ENCODE measurements around the gene ZNRF1.

ZNRF1 gene

DNA sequence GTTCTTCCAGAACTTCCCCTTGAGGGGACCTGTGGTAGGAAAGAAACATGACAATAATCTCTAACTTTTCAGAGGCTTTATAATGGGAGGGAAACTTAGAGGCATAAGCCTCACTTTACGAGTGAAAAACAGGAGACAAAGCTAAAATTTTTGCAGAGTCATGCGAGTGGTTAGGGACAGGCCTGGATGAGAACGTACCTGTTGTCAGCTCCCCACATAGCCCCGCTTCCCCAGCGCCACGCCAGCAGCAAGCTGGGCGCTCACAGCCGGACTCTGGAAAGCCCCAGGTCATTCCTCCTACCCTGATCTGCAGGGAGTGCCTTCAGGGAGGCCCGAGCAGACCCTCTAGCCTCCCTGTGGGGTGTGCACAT is 64.1 kb downstream of the ZNRF1 start:
- no peak for DNase-seq

DNA sequence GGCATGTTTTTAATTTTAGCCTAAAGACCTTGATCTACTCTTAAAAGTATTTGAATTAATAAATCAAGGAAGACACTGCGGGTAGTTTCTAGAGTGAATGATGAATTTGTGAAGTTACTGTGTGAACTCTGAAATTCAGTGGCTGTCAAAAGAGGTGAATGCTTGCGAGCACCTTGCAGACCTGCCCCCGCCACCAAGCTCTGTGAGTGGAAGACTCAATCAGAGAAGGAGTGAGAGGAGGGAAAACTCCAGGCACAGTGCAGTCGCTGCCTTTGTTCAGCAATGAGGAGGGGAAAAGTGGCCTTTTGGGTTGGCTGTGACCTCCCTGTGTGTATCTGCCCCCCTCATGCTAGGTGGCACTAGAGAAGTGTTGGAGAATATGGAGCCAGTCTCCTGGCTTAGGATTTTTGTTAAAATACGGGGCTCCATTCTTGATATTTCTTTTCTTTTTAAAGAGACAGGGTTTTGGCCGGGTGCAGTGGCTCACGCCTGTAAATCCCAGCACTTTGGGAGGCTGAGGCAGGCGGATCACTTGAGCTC is 64.8 kb downstream of the ZNRF1 start:
- no peak for DNase-seq

GRCh38 chr16:75064403-75065148 is 65.8 kb downstream of the ZNRF1 start:
- DNase-seq = peak; percentile 14

DNA sequence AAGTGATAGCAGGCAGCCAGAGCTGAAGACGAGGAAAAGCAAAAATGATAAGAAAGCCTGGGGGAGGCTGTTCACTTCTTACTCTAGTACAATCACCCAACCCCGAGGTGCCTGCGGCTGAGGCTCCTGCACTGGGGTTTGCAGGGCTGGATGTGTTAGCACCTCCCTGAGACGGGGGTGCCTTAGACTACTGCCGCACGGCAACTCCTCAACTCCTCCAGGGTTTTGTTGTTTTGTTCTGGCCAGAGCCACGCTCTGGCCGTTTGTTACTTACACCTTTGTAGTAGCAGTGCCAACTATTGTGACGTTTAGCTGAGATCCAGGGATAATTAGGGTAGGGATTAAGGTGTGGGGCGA is 66.3 kb downstream of the ZNRF1 start:
- DNase-seq = peak; percentile 18

GRCh38 chr16:75065521-75066149 is 66.8 kb downstream of the ZNRF1 start:
- DNase-seq = no peak

DNA sequence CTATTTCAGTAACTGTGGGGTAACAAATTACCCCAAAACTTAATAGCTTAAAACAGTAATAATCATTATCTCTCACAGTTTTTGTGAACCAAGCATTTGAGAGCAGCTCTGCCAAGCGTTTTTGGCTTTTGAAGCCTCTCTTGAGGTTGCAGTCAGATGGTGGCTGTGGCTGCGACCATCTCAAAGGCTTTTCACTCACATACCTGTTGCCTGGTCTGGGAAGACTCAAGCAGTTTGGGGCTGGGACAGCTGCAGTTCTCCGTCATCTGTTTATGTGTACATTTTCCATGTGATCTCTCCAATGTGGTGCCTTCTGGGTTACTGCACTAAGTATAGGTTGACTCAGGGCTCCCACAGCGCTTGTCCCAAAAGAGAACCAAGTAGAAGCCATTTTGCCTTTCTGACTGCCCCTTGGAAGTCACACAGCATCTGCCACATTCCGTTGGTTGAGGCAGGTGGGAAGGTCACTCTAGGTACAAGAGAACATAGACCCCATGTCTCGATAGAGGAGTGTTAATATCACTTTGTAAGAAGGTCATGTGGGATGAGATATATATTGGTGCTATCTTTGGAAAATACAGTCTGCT is 68.1 kb downstream of the ZNRF1 start:
- no peak for DNase-seq

DNA sequence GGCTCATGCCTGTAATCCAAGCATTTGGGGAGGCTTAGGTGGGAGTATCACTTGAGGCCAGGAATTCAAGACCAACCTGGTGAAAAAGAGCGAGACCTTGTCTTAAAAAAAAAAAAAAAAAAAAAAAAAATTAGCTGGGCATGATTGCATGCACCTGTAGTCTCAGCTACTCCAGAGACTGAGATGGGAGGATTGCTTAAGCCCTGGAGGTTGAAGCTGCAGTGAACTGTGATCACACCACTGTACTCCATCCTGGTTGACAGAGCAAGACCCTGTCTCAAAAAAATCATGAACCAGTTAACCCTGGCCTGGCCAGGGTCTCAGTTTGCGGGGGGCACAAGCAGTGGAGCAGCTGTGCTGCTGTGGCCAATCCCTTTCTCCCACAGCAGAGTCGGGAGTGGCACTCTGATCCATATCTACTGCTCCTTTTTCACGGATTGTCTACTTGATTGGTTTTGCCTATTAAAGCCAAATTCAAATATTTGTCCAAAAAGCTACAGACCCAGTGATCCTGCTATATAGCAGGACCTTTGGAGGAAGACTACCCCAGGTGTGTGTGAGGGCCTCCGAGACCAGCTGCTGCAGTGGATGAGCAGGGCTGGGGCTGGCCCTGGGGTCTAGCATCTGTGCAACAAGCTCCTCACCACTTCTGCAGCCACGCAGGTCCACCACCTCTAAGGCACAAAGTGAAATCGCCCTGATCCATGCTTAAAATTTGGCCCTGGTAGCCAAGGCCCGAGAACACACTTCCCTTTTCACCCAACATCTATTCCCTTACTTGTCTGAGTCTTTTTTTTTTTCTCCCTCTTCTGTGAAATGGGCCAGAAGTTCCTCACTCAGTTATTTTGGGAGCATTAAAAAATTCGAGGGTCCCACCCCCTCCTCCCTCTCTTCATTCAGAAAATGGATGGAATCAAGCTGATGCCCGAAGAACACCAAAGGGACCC is 69.5 kb downstream of the ZNRF1 start:
- no peak for DNase-seq

DNA sequence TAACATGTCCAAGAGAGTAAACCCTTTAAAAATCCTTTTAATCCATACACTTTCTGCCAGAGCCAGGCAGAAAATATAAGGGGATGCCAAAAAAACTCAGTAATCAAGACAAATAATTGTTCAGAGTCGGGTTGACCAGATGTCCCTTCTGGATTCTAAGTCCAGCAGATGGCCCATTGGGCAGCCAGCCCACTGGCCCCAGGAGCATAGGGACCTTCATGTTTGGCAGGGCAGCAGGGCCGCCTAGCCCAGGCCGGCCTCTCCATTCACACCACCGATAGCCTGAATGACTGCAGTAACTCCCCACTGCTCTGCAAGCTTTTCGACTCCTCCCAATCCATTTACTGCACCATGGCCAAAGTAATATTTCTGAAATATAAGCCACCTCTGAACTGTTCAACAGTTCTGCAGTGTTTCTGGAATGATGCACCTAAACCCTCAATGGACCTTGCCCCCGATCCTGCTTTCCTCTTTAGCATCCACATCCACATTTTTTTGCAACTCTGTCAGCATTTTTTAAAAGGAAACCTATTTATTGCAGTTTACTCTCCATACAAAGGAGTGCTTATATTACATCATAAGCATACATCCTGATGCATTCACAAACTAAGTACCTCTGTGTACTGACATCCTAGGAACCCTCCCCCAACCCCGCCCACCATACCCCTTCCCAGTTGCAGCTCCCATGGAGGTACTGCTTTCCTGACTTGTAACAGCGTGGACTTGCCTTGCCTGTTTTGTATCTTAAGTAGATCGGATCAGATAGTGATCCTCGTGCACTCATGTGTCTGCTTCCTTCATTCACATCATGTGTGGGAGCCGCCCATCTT is 71.4 kb downstream of the ZNRF1 start:
- DNase-seq = no peak

GRCh38 chr16:75071621-75072020 is 72.8 kb downstream of the ZNRF1 start:
- no peak for DNase-seq

- no peak for DNase-seq
Measured at GRCh38 chr16:75072239-75072947, 73.6 kb downstream of the ZNRF1 start.

GRCh38 chr16:75073545-75074303 is 74.9 kb downstream of the ZNRF1 start:
- DNase-seq = no peak

DNA sequence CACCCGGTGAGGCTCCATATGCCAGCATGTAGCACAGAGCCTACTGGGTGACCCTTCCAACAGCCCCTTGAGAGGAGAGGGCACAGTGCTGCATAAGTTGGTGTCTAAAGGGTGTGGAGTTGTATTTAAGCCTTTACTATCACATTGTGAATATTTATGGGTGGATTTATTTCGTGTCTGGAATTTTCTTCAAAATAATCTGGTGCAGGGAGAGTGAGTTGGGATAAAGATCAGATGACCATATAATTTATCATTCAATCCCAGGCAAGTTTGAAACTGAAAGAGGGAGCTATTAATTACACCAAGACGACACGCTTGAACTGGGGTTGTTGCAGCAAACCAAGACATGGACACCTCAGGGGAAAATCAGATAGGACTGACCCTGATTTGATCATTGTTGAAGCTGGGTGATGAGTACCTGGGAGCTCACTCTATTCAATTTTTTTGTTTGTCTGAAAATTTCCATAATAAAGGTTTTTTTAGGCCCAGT is 75.5 kb downstream of the ZNRF1 start:
- no peak for DNase-seq

DNA sequence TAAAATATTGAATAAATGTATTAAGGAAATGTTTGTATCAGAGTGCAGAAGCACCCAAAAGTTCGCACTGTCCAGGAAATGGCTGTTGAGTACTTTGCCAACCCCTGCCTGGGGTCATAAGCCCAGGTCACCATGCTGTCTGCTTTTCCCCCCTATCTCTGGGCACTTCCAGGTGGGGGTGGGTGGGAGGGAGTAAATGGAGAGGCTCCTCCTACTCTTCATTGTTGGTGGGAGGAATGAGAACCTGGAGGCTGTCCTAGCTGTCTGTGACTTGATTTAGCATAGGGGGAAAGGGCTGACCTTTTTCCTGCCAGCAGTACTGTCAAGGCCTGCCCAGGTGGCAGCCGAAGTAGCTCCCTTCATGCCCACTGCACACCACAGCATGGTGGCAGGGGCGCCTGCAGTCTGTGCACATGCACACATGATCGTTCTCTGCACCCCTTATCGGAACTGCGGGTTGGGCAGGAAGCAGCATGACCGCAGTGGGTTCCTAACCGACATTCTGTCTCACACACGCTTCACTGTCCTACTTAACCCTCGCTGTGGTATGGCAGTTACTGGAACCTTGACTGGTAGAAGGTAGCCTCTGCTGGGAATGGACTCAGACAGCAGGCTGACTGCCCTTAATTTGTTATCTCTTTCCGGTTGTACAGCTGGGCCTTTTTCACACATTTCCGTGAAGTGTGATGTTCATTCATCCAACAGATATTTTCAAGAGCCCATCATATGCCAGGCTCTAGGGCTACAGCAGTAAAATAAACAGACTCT is 76.3 kb downstream of the ZNRF1 start:
- peak; percentile 88 for DNase-seq

DNA sequence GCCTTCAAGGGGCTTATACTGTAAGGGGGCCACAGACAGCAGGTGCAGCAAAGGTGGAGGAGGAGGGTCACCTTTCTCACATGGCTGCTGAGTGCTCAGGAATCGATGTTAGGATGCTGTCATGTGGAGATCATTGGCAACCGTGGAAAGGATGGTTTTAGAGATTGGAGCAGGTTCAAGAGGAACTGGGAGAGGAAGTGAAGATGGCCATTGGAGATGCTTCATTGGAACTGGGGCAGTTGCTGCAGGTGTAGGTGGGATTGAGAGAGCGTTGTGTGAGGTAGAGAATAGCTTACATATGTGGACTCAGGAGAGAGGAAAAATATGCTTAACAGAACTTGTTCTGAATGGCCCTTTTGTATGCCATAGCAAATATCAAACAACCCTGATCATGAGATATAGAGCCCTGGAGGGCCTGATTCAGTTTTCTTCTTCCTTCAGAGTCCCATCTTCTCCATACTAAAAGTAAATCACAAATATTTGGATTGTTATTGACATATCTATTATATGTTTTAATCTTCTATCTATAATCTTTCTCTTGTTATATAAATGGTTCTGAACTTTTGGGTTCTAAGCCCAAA is 77.0 kb downstream of the ZNRF1 start:
- no peak for DNase-seq

GRCh38 chr16:75078886-75079285 is 80.1 kb downstream of the ZNRF1 start:
- DNase-seq = no peak

GRCh38 chr16:75079346-75079926 is 80.6 kb downstream of the ZNRF1 start:
- DNase-seq = no peak

- DNase-seq = no peak
Measured at GRCh38 chr16:75080205-75081029, 81.6 kb downstream of the ZNRF1 start.

All from CD4-positive, alpha-beta T cell treated with Interleukin-17A for 1 hour (primary cell).